Esophagus muscularis mucosa (tissue), 4 donors: ENCODE data around the gene ID3. TPM values are rescaled to one million over a fixed set of nuclear protein-coding genes. Genes with fewer than 3 reads are reported as not detected.

Source experiments
- DNase-seq: peaks from one replicate; pipeline ENCODE4 v3.0.0-alpha.2; 2017; ENCODE audit errors: extremely low spot score
- H3K27ac ChIP-seq, 4 donors: fragments of 200-600 bp; sonication (generic); replicated peaks in 1 of 4; 1 replicate in 3 of 4; 2 replicates in 1 of 4; pipeline ENCODE4 v1.5.1; 2016 to 2019; ENCODE audit warnings: mild to moderate bottlenecking in 1 of 4
- H3K27me3 ChIP-seq, 4 donors: fragments of 200-600 bp; sonication (generic); one replicate each; pipeline versions ENCODE4 v1.5.1 to v1.6.0; 2016 to 2019
- H3K36me3 ChIP-seq, 4 donors: fragments of 200-600 bp; sonication (generic); one replicate each; pipeline ENCODE4 v1.5.1; 2016 to 2019
- H3K4me1 ChIP-seq, 4 donors: fragments of 200-600 bp; sonication (generic); one replicate each; pipeline ENCODE4 v1.5.1; 2016 to 2019
- H3K4me3 ChIP-seq, 4 donors: fragments of 200-600 bp; sonication (generic); 1 replicate in 2 of 4; 2 replicates in 2 of 4; pipeline ENCODE4 v1.5.1; 2016 to 2019; ENCODE audit warnings: mild to moderate bottlenecking in 4 of 4, moderate library complexity in 1 of 4
- H3K9me3 ChIP-seq, 4 donors: fragments of 200-600 bp; sonication (generic); 1 replicate in 3 of 4; 2 replicates in 1 of 4; pipeline ENCODE4 v1.5.1; 2016 to 2019
- CTCF ChIP-seq, 3 experiments: fragments of 200-600 bp in 2 of 3; fragments of 450-650 bp in 1 of 3; sonication (generic) in 2 of 3; IDR thresholded peaks; one replicate each; pipeline ENCODE4 v1.5.1; 2017 to 2019; ENCODE audit warnings: antibody characterized with exemption in 3 of 3, mild to moderate bottlenecking in 2 of 3, moderate library complexity in 1 of 3
- EP300 ChIP-seq: sonication (generic); formaldehyde crosslinking; IDR thresholded peaks from one replicate; pipeline ENCODE4 v1.6.1; 2017; ENCODE audit warnings: antibody characterized with exemption
- POLR2A ChIP-seq: fragments of 450-650 bp; IDR thresholded peaks from one replicate; pipeline ENCODE4 v1.6.1; 2017; ENCODE audit warnings: antibody characterized with exemption, moderate library complexity, mild to moderate bottlenecking, low read depth
- POLR2AphosphoS5 ChIP-seq, 2 donors: sonication (generic); formaldehyde crosslinking; IDR thresholded peaks; one replicate each; pipeline ENCODE4 v1.6.1; 2017; ENCODE audit warnings: antibody characterized with exemption in 2 of 2
- WGBS: methylation state at CpG from one replicate; pipeline ENCODE4 v1.1.5; 2018; 5-methylcytosine and 5-hydroxymethylcytosine counted together
- intact Hi-C: fragments of 100-400 bp; cut with DNase I; formaldehyde crosslinking; loops from one replicate; pipeline ENCODE4 v1.15.1; 2023
- total RNA-seq, 4 donors: library from RNA; depleted of rRNA; stranded (reverse); fragments of >200 nt; gene quantifications; one replicate each; pipeline versions ENCODE4 v1.1.0 to v1.2.1, GENCODE V29; 2016

Gene ID3
- total RNA-seq, 4 donors from 2014 or later, result 75.2 to 352 (median 274) TPM

DNA sequence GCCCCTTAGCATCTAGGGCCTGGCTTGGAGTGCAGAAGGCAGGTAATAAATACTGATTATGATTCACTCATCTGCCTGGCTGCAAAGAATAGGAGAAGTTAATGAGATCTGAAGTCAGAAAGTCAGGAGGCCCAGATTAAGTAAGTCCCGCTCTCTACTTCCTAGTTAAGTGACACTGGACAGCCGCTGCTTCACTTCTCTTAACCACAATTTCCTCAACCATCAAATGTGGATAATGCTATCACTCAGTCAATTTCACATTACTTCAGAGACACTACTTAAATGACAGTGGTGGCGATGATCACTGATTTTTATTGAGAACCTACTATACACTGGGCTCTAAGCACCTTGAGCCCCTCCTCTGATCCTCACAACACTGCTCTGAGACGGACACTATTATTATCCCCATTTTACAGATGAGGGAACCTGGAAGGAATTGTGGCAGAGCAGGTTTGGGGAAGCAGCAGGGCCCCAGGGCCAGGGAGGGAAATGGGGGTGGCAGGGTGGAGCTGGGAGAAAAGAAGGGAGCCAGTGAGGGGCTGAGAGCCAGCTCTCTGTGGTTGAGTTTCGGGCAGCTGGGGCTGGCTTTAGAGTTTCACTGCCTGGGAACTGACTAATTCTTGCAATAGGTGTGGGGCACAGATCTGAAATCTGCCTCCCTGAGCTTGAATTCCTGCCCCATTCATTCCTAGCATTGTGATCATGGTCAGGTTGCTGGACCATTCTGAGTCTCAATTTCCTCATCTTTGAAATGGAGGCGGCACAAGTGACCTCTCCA lies 25.9 kb downstream of the ID3 start:
- H3K9me3 ChIP-seq, result no peaks in the 10 kb centered on the region
- no peaks in the 10 kb centered on the region for H3K36me3 ChIP-seq
- no peak overlapping the region for H3K4me3 ChIP-seq
- H3K4me1 ChIP-seq, result peaks cover 18 to 30% (median 26%) of the 10 kb centered on the region in 4 donors
- no peak for DNase-seq
- TF ChIP-seq CTCF (IDR thresholded peaks at IDR 0.05) (no peak), POLR2AphosphoS5 (IDR thresholded peaks at IDR 0.05) (no peak), POLR2A (no peak)
- H3K27ac ChIP-seq, result peak overlapping the region in 1 of 4 donors; percentile 40
- H3K27me3 ChIP-seq, result peaks cover 0 to 23% (median 0%) of the 10 kb centered on the region in 4 donors
- intact Hi-C loops, result loop anchor here (10.0 kb wide), 1 partner anchor 189 kb away; the partner anchor contains the start of gene HNRNPR
- 85% methylated on average over 6 of the region's 6 CpGs for WGBS

DNA sequence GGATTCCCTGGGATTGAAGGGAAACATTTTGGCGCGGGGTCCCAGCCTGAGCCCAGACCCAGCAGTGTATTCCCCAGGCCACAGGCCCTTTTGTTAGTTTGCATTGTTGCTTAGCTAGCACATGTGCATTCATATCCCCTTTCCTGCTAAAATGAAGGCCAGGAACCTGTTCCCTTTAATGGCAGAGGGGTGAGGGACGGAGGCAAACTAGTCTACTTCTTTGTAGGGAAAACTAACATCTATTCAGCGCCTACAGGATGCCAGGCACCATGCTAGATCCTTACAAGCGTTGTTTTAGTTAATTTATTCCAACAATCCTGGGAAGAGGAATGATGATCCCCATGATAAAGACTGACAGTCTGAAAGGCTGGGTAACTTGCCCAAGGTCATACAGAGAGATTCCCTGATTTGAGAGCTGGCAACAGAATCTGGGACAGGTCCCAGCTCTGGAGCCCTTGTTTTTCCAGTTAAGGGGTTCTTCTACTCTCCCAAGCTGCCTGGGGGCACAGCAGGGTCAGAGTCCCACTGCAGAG lies 27.7 kb downstream of the ID3 start:
- Histone ChIP-seq H3K27ac (peak overlapping the region; percentile 32 to 72 (median 56)), H3K36me3 (no peaks in the 10 kb centered on the region), H3K27me3 (peaks cover 0 to 41% (median 0%) of the 10 kb centered on the region in 4 donors), H3K4me3 (peak overlapping the region; percentile 58 to 65 (median 60)), H3K9me3 (no peaks in the 10 kb centered on the region), H3K4me1 (peaks cover 18 to 42% (median 32%) of the 10 kb centered on the region in 4 donors)
- TF ChIP-seq CTCF (IDR thresholded peaks at IDR 0.05), result no peak
- TF ChIP-seq EP300, result no peak
- no peak for TF ChIP-seq POLR2AphosphoS5 (IDR thresholded peaks at IDR 0.05)
- no peak for TF ChIP-seq POLR2A
- DNase-seq, result no peak
- 39% methylated on average over 3 of the region's 5 CpGs for WGBS
- intact Hi-C loops, result loop anchor here (10.0 kb wide), 1 partner anchor 187 kb away; the partner anchor contains the start of gene HNRNPR

GRCh38 chr1:23530747-23531561 lies 28.3 kb downstream of the ID3 start, which contains the start of gene E2F2:
E2F2 (minus strand) TSS chr1:23531233; CDS start chr1:23530793, 440 bp downstream.
- TF ChIP-seq POLR2AphosphoS5 (IDR thresholded peaks at IDR 0.05), result peak; percentile 58 to 72
- TF ChIP-seq CTCF (IDR thresholded peaks at IDR 0.05), result peak in 2 of 3 experiments; percentile 13 to 23
- TF ChIP-seq EP300, result no peak
- H3K9me3 ChIP-seq, result no peaks in the 10 kb centered on the region
- H3K27me3 ChIP-seq, result peaks cover 0 to 48% (median 0%) of the 10 kb centered on the region in 4 donors
- peak within 1 kb of the TSS; percentile 32 to 72 (median 56) for H3K27ac ChIP-seq
- no peaks in the 10 kb centered on the region for H3K36me3 ChIP-seq
- 1% methylated on average over 34 of the region's 85 CpGs for WGBS
- H3K4me1 ChIP-seq, result peaks cover 18 to 42% (median 32%) of the 10 kb centered on the region in 4 donors
- intact Hi-C loops, result loop anchor here (10.0 kb wide), 1 partner anchor 186 kb away; the partner anchor contains the start of gene HNRNPR
- DNase-seq, result peak; percentile 97
- H3K4me3 ChIP-seq, result peak within 1 kb of the TSS; percentile 58 to 65 (median 60)

- Histone ChIP-seq H3K27me3 (peaks cover 0 to 52% (median 0%) of the 10 kb centered on the region in 4 donors), H3K9me3 (no peaks in the 10 kb centered on the region), H3K4me3 (peak overlapping the region; percentile 58 to 65 (median 60)), H3K36me3 (no peaks in the 10 kb centered on the region), H3K27ac (no peak overlapping the region), H3K4me1 (peaks cover 18 to 42% (median 32%) of the 10 kb centered on the region in 4 donors)
- no peak for DNase-seq
- WGBS, result 30% methylated on average over 2 of the region's 22 CpGs
- TF ChIP-seq POLR2AphosphoS5 (IDR thresholded peaks at IDR 0.05) (no peak), EP300 (no peak), CTCF (IDR thresholded peaks at IDR 0.05) (no peak), POLR2A (no peak)
- intact Hi-C loops, result loop anchor here (10.0 kb wide), 1 partner anchor 185 kb away; the partner anchor contains the start of gene HNRNPR
These were observed 29.1 kb downstream of the ID3 start for GRCh38 chr1:23530087-23530746.
